HG02840 (cell line): ENCODE results near the gene SLC26A1.
A peak's percentile ranks its signal among the peaks of the same experiment; 100 is the strongest.

Experiments
- ATAC-seq: cut with Tn5 transposase; IDR thresholded peaks from one replicate; pipeline ENCODE4 v1.9.1; 2021; ENCODE audit warnings: mild to moderate bottlenecking, moderate library complexity, moderate number of reproducible peaks; ENCODE audit not compliant: unreplicated experiment, low FRiP score

Gene SLC26A1

DNA sequence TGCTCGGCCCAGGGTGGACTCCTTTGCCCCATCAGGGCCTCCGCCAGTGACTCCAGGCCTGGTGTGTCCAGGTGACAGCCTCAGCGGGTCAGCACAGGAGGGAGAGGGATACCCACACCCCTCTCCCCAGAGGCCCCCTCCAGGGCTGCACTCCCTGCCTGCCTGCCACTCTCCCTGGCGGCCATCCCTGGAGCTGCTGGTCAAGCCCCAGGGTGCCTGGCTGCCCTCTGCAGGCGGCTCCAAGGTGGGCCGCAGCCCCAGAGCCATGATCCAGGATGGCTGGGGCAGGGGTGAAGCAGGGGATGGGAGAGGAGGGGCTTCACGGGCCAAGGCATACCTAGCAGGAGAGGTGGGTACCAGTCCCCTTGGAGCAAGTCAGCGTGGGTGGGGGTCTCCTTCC lies 22.0 kb upstream of the SLC26A1 start:
- ATAC-seq = no peak

GRCh38 chr4:1014291-1015167 lies 21.3 kb upstream of the SLC26A1 start:
- ATAC-seq = no peak

- ATAC-seq = no peak
These were observed 20.2 kb upstream of the SLC26A1 start for GRCh38 chr4:1013225-1014073.

DNA sequence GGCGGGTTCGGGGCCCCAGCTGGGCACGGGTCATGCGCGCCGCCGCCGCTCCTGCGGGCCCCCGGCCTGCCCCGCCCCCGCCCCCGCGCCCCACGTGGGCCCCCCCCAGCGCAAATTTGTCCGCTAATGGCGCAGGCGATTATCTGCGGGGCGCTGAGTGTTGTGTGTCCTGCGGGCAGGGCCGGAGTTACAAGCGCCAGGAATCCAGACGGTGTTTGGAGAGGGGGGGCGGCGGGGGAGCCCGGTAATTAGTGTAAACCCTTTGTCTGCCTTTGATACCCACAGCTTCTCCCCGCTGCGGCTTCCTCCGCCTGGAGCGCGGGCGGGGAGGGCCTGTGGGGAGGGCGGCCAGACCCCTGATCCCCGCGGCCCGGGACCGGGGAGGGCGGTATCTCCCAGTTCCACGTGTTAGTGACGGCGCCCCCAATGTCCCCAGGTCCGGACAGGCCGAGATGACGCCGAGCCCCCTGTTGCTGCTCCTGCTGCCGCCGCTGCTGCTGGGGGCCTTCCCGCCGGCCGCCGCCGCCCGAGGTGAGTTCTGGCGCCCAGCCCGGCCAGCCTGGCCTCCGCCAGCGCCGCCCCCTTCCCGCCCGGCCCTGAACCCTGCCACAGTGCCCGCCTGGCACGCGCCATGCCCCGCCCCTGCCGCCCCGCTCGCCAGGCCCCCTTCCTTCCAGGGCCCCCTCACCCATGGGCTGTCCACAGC lies 19.0 kb upstream of the SLC26A1 start:
- ATAC-seq = no peak

DNA sequence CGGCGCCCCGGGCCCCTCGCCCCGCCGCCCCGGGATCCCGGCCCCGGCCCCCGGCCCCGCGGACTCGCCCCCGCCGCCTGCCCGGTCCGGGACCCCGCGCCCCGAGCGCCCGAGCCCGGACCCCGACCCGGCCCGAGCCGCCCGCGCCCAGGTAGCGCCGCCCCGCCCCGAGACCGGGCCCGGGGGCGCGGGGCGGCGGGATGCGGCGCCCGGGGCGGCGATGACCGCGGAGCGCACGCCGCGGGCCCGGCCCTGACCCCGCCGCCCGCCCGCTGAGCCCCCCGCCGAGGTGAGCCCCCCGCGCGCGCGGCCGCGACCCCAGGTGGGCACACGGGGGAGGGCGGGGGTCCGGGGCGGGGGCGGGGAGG lies 18.4 kb upstream of the SLC26A1 start:
- ATAC-seq = no peak

DNA sequence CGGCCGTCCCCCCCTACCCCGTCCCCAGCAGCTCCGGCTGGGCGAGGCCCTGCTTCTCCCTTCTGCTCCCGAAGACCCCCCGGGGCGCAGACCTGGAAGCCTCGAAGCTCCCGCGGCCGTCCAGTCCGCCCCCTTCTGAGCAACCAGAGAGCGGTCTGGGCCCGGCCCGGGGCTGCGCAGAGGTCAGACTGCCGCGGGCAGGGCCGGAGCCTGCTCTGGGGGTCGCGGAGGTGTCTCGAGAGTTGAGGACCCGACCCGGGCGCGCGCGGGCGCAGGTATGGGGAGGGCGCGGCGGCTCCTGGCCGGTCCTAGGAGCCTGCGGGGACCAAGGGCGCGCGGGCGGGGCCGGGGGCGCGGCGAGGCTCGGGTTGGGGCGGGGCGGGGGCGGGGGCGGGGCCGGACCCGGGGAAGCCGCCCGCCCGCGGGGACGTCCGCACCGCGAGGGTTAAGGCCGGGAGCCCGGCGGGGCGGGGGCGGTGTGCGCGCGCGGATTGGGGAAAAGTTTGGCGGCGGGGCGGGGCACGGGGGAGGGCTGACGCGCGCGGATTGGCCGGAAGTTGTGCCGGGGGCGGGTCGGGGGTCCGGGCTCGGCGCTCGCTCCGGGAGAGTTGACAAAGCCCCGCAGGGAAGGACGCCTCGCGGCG lies 17.9 kb upstream of the SLC26A1 start, which contains the start of gene FGFRL1:
FGFRL1 (plus strand) TSS at position 605 of the 644 bp plus-strand sequence. CDS start 860 bp downstream, outside the sequence.
- ATAC-seq = no peak

DNA sequence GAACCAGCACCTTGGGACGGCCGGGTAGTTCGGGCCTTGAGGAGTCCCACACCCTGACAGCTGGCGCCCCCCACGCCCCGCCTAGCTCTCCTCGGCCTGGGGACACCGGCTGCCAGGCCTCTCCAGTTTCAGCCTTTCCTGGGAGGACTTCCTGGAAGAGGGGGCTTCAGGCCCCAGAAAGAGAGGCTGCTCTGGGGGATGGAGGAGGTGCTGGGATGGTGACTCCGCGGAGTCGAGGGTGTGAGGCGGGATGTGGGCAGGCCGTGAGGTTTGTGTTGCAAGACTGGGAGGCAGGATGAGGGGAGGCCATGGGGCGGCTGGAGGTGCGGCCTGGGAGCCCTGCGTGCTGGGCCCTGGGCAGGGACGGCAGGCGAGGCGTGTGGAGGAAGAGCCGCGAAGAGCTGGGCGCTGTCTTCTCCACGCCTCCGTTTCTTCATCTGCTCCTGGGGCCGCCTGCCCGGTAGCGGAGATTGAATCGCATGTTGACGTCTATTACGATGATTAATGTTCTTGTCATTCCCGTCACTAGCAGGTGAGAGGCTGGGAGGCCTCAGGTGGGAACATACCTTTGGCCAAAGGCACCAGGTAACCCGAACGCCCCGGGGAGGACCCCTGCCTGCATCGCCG lies 17.3 kb upstream of the SLC26A1 start:
- ATAC-seq = peak; percentile 8

GRCh38 chr4:1009542-1010394 lies 16.6 kb upstream of the SLC26A1 start:
- ATAC-seq = peak; percentile 47

GRCh38 chr4:1008840-1009541 lies 15.8 kb upstream of the SLC26A1 start:
- ATAC-seq = peak; percentile 2

- ATAC-seq = no peak
These were observed 13.7 kb upstream of the SLC26A1 start for GRCh38 chr4:1006856-1007255.

GRCh38 chr4:1004557-1005485 lies 11.6 kb upstream of the SLC26A1 start:
- no peak for ATAC-seq

GRCh38 chr4:1004071-1004418 lies 10.8 kb upstream of the SLC26A1 start:
- no peak for ATAC-seq

GRCh38 chr4:1003271-1004070 lies 10.3 kb upstream of the SLC26A1 start:
- no peak for ATAC-seq

DNA sequence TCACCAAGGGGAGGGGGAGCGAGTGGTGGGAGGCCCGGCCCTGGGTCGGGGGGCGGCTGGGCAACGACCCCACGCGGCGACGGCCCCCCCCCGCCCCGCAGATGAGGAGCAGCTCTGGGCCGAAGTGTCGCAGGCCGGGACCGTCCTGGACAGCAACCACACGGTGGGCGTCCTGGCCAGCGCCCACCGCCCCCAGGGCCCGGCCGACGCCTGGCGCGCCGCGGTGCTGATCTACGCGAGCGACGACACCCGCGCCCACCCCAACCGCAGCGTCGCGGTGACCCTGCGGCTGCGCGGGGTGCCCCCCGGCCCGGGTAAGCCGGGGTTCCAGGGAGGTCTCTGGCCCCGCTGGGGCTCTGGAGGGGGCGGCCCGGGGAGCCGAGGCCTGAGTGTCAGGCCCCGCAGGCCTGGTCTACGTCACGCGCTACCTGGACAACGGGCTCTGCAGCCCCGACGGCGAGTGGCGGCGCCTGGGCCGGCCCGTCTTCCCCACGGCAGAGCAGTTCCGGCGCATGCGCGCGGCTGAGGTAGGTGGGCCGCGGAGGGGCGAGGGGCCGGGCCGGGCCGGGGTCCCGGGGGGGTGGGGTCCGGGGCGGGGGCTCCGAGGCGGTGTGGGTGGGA lies 9.5 kb upstream of the SLC26A1 start:
- no peak for ATAC-seq

DNA sequence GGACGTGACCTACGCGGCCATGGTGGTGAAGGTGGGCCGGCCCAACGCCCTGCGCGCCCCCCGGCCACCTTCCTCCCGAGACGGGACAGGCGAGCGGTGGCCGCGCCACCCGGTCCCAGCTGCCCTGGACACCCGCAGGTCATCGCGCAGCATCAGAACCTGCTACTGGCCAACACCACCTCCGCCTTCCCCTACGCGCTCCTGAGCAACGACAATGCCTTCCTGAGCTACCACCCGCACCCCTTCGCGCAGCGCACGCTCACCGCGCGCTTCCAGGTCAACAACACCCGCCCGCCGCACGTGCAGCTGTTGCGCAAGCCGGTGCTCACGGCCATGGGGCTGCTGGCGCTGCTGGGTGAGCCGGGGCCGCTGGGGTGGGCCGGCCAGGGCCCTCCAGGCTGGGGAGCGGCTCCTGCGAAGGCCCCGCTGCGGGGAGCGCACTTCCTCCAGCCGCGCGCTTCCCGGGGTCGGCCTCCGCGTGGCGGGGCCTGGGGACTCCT lies 9.0 kb upstream of the SLC26A1 start:
- ATAC-seq = no peak

DNA sequence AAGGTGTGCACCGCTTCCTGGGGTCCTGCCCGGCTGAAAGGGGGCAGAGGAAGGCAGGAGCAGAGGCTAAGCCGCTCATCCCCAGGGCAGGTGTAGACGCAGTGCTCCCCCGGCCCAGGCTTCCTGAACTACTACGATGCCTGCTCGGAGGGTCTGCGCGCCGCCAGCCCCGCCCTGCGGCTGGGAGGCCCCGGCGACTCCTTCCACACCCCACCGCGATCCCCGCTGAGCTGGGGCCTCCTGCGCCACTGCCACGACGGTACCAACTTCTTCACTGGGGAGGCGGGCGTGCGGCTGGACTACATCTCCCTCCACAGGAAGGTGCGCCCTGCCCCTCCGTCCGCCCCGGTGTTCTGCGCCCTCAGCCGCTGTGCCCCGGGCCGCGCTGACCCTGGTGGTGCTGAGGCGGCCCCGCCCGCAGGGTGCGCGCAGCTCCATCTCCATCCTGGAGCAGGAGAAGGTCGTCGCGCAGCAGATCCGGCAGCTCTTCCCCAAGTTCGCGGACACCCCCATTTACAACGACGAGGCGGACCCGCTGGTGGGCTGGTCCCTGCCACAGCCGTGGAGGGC lies 8.4 kb upstream of the SLC26A1 start:
- ATAC-seq = no peak
